A673 (cell line): ENCODE measurements around the gene CCM2.
"Not testable (repeated sequence)": the region's sequence is repeated elsewhere in the genome, so short reads cannot be mapped to it uniquely, and the experiment has no call there.

Experiments used
- CTCF ChIP-seq: fragments of 300-800, 200-600 bp; sonication (generic); conservative IDR thresholded peaks from 2 replicates; pipeline ENCODE4 v1.5.1; 2017; ENCODE audit warnings: low read depth, mild to moderate bottlenecking, antibody characterized with exemption, low read length, moderate library complexity, mixed read lengths
- EZH2 ChIP-seq: fragments of 200-600 bp; sonication (generic); IDR thresholded peaks from 2 replicates; pipeline ENCODE4 v1.6.1; 2017; ENCODE audit warnings: borderline replicate concordance, low read depth, mild to moderate bottlenecking, mixed read lengths, antibody characterized with exemption, low read length; ENCODE audit not compliant: poor library complexity, severe bottlenecking

DNA sequence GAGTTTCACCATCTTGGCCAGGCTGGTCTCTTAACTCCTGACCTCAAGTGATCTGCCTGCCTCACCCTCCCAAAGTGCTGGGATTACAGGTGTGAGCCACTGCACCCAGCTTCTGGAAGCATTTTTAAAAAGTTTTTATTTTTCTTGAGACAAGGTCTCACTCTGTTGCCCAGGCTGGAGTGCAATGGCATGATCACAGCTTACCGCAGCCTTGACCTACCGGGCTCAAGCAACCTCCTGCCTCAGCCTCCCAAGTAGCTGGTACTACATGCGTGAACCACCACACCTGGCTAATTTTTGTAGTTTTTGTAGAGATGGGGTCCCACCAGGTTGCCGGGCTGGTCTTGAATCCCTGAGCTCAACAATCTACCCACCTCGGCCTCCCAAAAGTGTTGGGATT, 34.7 kb downstream of the CCM2 start:
- TF ChIP-seq CTCF, EZH2: not testable (repeated sequence)
